Measurements from ENCODE around the gene C16orf74. TPM values are rescaled to one million over a fixed set of nuclear protein-coding genes. Genes with fewer than 3 reads are reported as not detected.

The C16orf74 gene
- total and polyA plus RNA-seq, 2 of the 13 experiments (the other 11 are each of a cell fraction or from before 2014, with no cell fraction given): 0.13 to 0.29 TPM

GRCh38 chr16:85799497-85800320 lies 48.8 kb upstream of the C16orf74 start, which contains the start of the genes COX4I1 and EMC8 (continued):
- TF ChIP-seq TFE3 (CRISPR knock-in tag; IDR thresholded peaks at IDR 0.05): peak; percentile 83
- no peak for TF ChIP-seq BATF2 (CRISPR knock-in tag; IDR thresholded peaks at IDR 0.05)
- TF ChIP-seq REXO4 (CRISPR knock-in tag; IDR thresholded peaks at IDR 0.05; ENCODE audit: borderline replicate concordance): no peak
- peak; percentile 99 for TF ChIP-seq ZNF574 (CRISPR knock-in tag; IDR thresholded peaks at IDR 0.05)
- TF ChIP-seq SALL2 (CRISPR knock-in tag; IDR thresholded peaks at IDR 0.05): peak; percentile 81
- no peak for TF ChIP-seq ATF5 (CRISPR knock-in tag; IDR thresholded peaks at IDR 0.05; ENCODE audit: low read depth)
- no peak for TF ChIP-seq GLMP (CRISPR knock-in tag; IDR thresholded peaks at IDR 0.05; ENCODE audit: borderline replicate concordance)
- TF ChIP-seq TRAFD1 (CRISPR knock-in tag; IDR thresholded peaks at IDR 0.05; ENCODE audit: borderline replicate concordance): no peak; the same call in 1 of the 2 replicates
- TF ChIP-seq AFF4 (CRISPR knock-in tag; IDR thresholded peaks at IDR 0.05): no peak
- peak; percentile 24; the same call in 1 of the 2 replicates for TF ChIP-seq HOXA5 (CRISPR knock-in tag; IDR thresholded peaks at IDR 0.05)
- TF ChIP-seq ZFX (CRISPR knock-in tag; IDR thresholded peaks at IDR 0.05; ENCODE audit: low read depth): peak; percentile 99
- TF ChIP-seq DBP (CRISPR knock-in tag; IDR thresholded peaks at IDR 0.05; ENCODE audit: not compliant biosample characterization): peak; percentile 78
- 0 out of 2 replicates have a peak, but pooled peaks have one; percentile 51 for TF ChIP-seq NFATC3 (CRISPR knock-in tag; IDR thresholded peaks at IDR 0.05)
